Lower lobe of right lung (tissue), 2 donors: ENCODE data around the gene APOO. TPM values are rescaled to one million over a fixed set of nuclear protein-coding genes. Genes with fewer than 3 reads are reported as not detected.
A peak's percentile ranks its signal among the peaks of the same experiment; 100 is the strongest.

Experiments used
- ATAC-seq, 2 donors: fragments of 200-7000 bp; cut with Tn5 transposase; one replicate each; pipeline ENCODE4 v1.9.1; 2020 to 2022; ENCODE audit warnings: mild to moderate bottlenecking in 2 of 2, moderate library complexity in 2 of 2
- DNase-seq: peaks from one replicate; pipeline ENCODE4 v3.0.0-alpha.2; 2020
- H3K27ac ChIP-seq: fragments of 200-600 bp; one replicate; pipeline ENCODE4 v1.8.0; 2022
- H3K27me3 ChIP-seq: fragments of 200-600 bp; one replicate; pipeline ENCODE4 v1.8.0; 2022; ENCODE audit warnings: low read depth
- H3K36me3 ChIP-seq: fragments of 200-600 bp; one replicate; pipeline ENCODE4 v1.8.0; 2022; ENCODE audit warnings: mild to moderate bottlenecking
- H3K4me1 ChIP-seq: fragments of 200-600 bp; one replicate; pipeline ENCODE4 v1.8.0; 2022
- H3K4me3 ChIP-seq: fragments of 200-600 bp; one replicate; pipeline ENCODE4 v1.8.0; 2022; ENCODE audit warnings: mild to moderate bottlenecking
- H3K9me3 ChIP-seq: fragments of 200-600 bp; one replicate; pipeline ENCODE4 v1.8.0; 2022
- CTCF ChIP-seq: fragments of 200-600 bp; IDR thresholded peaks from one replicate; pipeline ENCODE4 v1.8.0; 2022; ENCODE audit warnings: antibody characterized with exemption, mild to moderate bottlenecking
- intact Hi-C: fragments of 100-400 bp; cut with DNase I; formaldehyde crosslinking; loops from one replicate; pipeline ENCODE4 v1.11.0; 2022
- long read RNA-seq: library from polyadenylated mRNA; unstranded; transcript quantifications from one replicate; pipeline ENCODE4 v2.0.0, GENCODE V29; 2021
- total RNA-seq: library from RNA; stranded (reverse); fragmentation: NEBNext Ultra II Directional; extraction: Animal tissue kit (Norgen Biotek cat#: 25700); gene quantifications from one replicate; pipeline ENCODE4 v1.2.1, GENCODE V29; 2021
- donor health status: DM: no; HTN: yes; CAD: no; lungs with severe emphysema.

APOO gene
- total RNA-seq = 15.9 TPM
- long read RNA-seq, transcript APOO-201 (9 exons, 1,118 nt) = major isoform, 6 of 18 reads
- long read RNA-seq, partial matches to known transcripts = 0 of 18 reads
- long read RNA-seq, other reads (novel, unspliced or antisense) = 12 of 18 reads

GRCh38 chrX:23907498-23908218, at the start of gene APOO, which contains the start of gene CXorf58:
APOO (minus strand) TSS chrX:23907938; CDS start chrX:23907702, 236 bp downstream.
CXorf58 (plus strand) TSS chrX:23908006; CDS start chrX:23910303, 2,297 bp downstream.
- Histone ChIP-seq H3K9me3 (no peaks in the 10 kb centered on the region), H3K27me3 (no peaks in the 10 kb centered on the region), H3K4me1 (peaks cover under 1% of the 10 kb centered on the region), H3K27ac (peak within 1 kb of the TSS; percentile 85), H3K36me3 (no peaks in the 10 kb centered on the region), H3K4me3 (peak within 1 kb of the TSS; percentile 61)
- peak; percentile 98 to 99 for ATAC-seq
- peak; percentile 68 for TF ChIP-seq CTCF
- DNase-seq = peak; percentile 95
- intact Hi-C loops = loop anchor here (10.0 kb wide), 1 partner anchor 123 kb away; the partner anchor contains the start of gene SAT1

- no peaks in the 10 kb centered on the region for H3K27me3 ChIP-seq
- no peak for ATAC-seq
- H3K36me3 ChIP-seq = no peaks in the 10 kb centered on the region
- intact Hi-C loops = no loop called here
- no peaks in the 10 kb centered on the region for H3K9me3 ChIP-seq
- no peaks in the 10 kb centered on the region for H3K4me1 ChIP-seq
- TF ChIP-seq CTCF = no peak
- no peak for DNase-seq
- no peak overlapping the region for H3K4me3 ChIP-seq
- H3K27ac ChIP-seq = no peak overlapping the region
Observed at GRCh38 chrX:23954396-23954795, 46.7 kb upstream of the APOO start.

GRCh38 chrX:23953908-23954269, 46.2 kb upstream of the APOO start:
- ATAC-seq (no peak), DNase-seq (no peak)
- Histone ChIP-seq H3K4me1 (no peaks in the 10 kb centered on the region), H3K4me3 (no peak overlapping the region), H3K36me3 (no peaks in the 10 kb centered on the region), H3K27ac (peak overlapping the region; percentile 65), H3K27me3 (no peaks in the 10 kb centered on the region), H3K9me3 (no peaks in the 10 kb centered on the region)
- no peak for TF ChIP-seq CTCF
- intact Hi-C loops = no loop called here

GRCh38 chrX:23952984-23953907, 45.5 kb upstream of the APOO start:
- Histone ChIP-seq H3K9me3 (no peaks in the 10 kb centered on the region), H3K27me3 (no peaks in the 10 kb centered on the region), H3K4me1 (no peaks in the 10 kb centered on the region), H3K27ac (peak overlapping the region; percentile 65), H3K4me3 (no peak overlapping the region), H3K36me3 (no peaks in the 10 kb centered on the region)
- ATAC-seq (peak in 1 of 2 donors; percentile 58), DNase-seq (no peak)
- TF ChIP-seq CTCF = no peak
- intact Hi-C loops = no loop called here

GRCh38 chrX:23952391-23952790, 44.7 kb upstream of the APOO start:
- H3K4me1 ChIP-seq = no peaks in the 10 kb centered on the region
- no peak for TF ChIP-seq CTCF
- intact Hi-C loops = no loop called here
- no peaks in the 10 kb centered on the region for H3K27me3 ChIP-seq
- no peak overlapping the region for H3K4me3 ChIP-seq
- no peaks in the 10 kb centered on the region for H3K36me3 ChIP-seq
- no peak for DNase-seq
- H3K27ac ChIP-seq = no peak overlapping the region
- ATAC-seq = no peak
- no peaks in the 10 kb centered on the region for H3K9me3 ChIP-seq
